ENCODE measurements around the gene TUBG2.

Gene TUBG2

GRCh38 chr17:42677012-42677857 lies 18.2 kb downstream of the TUBG2 start:
- peak; percentile 93 for DNase-seq (ENCODE audit: low read depth)

GRCh38 chr17:42677921-42678781 lies 19.1 kb downstream of the TUBG2 start:
- DNase-seq (ENCODE audit: low read depth) = no peak

- DNase-seq (ENCODE audit: low read depth) = no peak
Observed at GRCh38 chr17:42678951-42679491, 19.9 kb downstream of the TUBG2 start.

DNA sequence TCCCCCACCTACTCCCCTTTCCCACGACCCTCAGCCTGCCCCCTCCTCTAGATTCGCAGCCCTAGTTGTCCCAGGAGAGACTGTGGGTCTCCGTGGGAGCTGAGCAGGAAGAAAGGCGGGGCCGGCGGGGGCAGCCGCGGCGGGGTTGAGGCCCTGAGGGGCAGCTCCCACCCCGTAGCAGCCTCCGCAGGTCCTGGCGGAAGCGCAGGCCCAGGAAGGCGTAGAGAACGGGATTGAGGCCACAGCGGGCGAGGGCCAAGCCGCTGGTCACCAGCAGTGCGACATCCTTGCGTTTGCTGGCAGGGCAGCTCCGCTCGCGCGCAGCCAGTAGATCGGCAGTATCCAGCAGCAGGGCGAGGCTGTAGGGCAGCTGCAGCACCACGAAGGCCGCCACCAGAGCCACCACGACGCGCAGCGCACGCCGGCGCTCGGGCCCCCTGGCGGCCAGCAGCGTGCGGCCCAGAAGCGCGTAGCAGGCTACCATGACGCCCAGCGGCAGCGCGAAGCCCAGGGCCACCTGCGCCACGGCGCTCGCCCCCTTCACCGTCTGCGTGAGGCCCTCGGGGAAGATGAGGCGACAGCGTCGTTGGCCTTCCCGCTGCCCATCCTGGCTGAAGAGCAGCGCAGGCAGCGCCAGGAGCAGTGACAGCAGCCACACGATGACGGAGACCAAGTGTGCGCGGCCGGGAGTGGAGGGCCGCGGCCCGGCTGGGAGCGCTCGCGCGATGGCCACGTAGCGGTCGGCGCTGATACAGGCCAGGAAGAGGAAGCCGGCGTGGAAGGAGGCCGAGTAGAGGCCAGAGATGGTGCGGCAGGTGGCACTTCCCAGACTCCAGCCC lies 20.6 kb downstream of the TUBG2 start:
- no peak for DNase-seq (ENCODE audit: low read depth)

DNA sequence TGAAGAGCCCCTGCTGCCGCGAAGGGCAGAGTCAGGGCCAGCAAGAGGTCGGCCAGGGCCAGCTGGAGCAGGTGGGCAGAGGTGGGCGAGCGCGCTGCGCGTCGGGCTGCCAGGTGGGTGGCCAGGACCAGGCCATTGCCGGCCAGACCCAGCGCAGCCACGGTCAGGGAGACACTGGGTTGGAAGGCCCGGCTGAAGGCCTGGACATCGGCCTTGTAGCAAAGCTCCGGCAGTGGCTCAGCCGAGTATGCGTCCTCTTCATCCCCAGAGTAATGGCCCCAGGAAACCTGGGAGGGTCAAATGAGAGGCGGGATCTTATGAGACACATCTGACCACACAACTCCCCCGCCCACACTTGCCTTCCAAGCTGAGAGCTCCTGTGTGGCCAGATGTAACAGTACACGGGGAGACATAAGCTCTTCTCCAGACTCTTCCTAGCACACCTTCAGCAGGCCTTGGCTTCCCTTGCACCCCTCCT lies 21.3 kb downstream of the TUBG2 start:
- DNase-seq (ENCODE audit: low read depth) = no peak

DNA sequence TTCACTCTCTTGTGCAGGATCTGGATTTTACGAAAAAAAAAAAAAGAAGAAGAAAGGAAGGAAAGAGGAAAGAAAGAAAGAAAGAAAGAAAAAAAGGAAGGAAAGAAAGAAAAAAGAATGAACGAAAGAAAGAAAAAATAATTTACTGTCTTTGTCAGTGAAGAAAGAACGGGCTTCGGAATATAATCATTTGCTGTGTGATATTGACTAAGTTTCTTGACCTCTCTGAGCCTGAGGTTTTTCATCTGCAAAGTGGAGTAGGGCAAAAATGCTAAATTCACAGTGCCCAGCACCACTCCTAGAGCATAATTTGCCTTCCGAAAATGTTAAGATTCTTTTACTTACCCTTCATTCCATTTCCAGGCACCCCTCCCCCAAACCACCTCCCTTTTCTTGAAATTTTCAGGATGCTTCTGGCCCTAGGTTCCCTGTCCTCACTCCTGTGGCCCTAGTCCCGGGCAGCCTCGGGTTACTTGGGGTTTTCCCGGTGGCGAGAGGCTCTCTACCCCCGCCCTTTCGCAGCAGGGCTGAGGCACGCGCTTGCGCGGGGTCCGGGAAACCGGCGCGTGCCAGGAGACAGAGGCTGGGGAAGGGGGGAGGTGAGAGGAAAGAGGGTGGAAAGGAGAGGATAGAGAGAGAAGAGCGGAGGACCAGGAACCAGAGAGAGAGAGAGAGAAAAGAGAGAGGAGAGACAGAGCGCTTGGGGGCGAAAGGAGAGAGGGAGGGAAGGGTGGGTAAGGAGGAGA lies 23.1 kb downstream of the TUBG2 start, which contains the start of gene CNTNAP1:
CNTNAP1 (plus strand) TSS at position 556 of the 746 bp plus-strand sequence. CDS start 299 bp downstream, outside the sequence.
- DNase-seq (ENCODE audit: low read depth) = no peak

DNA sequence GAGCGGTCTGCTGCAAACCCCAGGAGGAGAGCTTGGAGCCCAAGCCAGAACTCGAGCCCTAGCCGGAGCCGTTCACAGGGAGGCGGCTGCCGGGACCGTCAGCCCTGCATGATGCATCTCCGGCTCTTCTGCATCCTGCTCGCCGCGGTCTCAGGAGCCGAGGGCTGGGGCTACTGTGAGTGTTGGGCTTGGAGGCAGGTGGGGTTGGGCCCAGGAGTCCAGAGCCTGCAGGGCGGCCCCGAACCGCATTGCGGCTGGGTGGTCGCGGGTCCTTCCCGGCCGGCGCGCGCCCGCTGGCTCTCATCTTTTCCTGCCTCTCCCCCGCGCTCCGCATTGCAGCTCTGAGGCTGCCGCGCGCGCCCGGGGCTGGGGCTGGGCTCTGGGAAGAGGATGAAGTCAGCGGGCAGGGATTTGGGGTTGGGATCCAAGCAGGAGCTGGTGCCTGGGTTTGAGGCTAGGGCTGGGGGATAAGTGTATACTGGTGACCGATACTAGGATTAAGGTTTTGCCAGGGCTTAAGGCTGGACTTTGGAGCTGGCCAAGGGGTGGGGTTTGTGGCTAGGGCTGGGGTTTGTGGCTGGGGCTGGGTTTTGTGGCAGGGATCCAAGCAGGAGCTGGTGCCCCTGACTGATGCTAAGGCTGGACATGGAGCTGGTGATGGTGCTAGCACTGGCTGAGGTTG lies 23.8 kb downstream of the TUBG2 start:
- no peak for DNase-seq (ENCODE audit: low read depth)

GRCh38 chr17:42683407-42684034 lies 24.4 kb downstream of the TUBG2 start:
- no peak for DNase-seq (ENCODE audit: low read depth)

DNA sequence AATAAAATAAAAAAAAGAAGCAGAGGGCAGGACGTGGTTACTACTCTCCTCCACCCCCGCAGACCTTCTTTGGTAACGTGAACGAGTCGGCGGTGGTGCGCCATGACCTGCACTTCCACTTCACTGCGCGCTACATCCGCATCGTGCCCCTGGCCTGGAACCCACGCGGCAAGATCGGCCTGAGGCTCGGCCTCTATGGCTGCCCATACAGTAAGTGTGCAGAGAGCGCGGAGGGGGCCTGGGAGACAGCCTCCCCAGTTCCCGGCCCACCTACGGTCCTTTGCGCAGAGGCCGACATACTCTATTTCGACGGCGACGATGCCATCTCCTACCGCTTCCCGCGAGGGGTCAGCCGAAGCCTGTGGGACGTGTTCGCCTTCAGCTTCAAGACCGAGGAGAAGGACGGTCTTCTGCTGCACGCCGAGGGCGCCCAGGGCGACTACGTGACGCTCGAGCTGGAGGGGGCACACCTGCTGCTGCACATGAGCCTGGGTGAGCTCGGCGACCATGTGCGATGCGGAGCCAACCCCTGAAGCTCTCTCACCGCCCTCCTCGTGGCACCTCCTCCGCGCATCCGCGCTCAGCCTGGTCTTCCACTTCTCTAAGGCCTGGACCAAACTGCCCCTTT lies 26.0 kb downstream of the TUBG2 start:
- no peak for DNase-seq (ENCODE audit: low read depth)

DNA sequence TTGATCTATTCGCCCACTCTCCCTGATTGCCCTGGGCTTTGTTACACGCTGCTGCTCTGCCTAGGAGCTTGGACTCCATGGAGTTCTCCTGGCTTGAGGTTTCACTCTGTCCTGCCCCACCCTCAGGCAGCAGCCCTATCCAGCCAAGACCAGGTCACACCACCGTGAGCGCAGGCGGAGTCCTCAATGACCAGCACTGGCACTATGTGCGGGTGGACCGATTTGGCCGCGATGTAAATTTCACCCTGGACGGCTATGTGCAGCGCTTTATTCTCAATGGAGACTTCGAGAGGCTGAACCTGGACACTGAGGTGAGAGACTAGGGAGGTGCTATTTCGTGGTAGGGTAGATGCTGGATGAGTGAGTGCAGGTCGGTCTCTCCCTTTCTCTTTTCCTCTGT lies 26.7 kb downstream of the TUBG2 start:
- DNase-seq (ENCODE audit: low read depth) = no peak

GRCh38 chr17:42686520-42687128 lies 27.5 kb downstream of the TUBG2 start:
- DNase-seq (ENCODE audit: low read depth) = no peak

DNA sequence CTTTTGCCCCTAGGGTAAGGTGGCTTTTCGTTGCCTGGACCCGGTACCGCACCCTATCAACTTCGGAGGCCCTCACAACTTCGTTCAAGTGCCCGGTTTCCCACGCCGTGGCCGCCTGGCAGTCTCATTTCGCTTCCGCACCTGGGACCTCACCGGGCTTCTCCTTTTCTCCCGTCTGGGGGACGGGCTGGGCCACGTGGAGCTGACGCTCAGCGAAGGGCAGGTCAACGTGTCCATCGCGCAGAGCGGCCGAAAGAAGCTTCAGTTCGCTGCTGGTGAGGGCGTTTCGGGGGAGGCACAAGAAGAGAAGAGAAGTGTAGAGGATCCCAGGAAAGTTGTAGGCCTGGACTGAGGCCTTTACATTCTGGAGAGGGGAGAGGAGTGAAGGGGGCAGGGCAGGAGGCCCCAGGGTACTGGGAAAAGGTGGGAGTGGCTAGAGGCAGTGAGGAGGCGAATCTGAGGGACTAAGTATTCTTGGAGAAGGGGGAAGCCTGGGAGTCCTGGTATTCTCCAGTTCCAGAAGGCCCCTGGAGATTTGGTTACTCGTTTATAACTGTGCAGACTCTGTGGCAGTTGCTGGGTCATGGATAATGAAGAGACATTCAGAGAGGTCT lies 28.7 kb downstream of the TUBG2 start:
- DNase-seq (ENCODE audit: low read depth) = no peak

GRCh38 chr17:42690596-42690995 lies 31.5 kb downstream of the TUBG2 start:
- DNase-seq (ENCODE audit: low read depth) = no peak

GRCh38 chr17:42691021-42691545 lies 32.0 kb downstream of the TUBG2 start:
- DNase-seq (ENCODE audit: low read depth) = no peak

GRCh38 chr17:42692489-42692888 lies 33.4 kb downstream of the TUBG2 start:
- no peak for DNase-seq (ENCODE audit: low read depth)

DNA sequence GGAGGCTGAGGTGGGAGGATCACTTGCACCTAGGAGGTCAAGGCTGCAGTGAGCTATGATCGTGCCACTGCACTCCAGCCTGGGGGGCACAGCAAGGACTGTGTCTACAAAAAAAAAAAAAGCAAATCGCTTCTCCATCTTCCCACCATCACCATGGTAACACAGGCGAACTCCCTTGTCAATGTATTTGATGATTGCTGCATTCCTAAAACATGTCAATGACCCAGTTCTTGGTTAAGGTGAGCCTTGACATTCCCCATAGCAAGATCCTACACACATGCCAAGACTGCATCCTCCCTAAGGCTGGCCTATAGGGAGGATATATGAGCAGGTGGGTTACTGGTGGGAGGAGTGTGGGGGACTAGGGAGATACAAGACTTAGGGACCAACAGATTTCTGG lies 35.4 kb downstream of the TUBG2 start:
- DNase-seq (ENCODE audit: low read depth) = no peak

GRCh38 chr17:42695500-42695899 lies 36.4 kb downstream of the TUBG2 start:
- no peak for DNase-seq (ENCODE audit: low read depth)

DNA sequence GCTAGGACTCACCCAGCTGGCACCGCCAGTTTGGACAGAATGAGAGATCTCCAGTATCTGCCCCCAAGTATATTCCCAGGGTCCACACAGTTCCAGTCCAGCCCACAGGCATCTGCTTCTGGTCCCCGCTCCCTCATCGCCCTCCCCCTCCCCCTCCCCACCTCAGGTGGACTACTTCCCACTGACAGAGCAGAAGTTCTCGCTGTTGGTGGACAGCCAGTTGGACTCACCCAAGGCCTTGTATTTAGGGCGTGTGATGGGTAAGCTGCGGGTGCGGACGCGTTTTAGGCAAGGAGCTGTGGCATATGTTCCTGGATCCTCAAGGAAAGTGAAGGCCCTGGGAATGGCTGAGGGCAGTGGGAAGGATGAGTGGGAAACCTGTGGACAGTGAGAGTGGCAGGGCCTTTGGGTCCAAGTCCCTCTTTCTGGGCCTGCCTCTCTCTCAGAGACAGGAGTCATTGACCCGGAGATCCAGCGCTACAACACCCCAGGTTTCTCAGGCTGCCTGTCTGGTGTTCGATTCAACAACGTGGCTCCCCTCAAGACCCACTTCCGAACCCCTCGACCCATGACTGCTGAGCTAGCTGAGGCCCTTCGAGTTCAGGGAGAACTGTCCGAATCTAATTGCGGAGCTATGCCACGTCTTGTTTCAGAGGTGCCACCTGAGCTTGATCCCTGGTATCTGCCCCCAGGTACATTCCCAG lies 38.2 kb downstream of the TUBG2 start:
- no peak for DNase-seq (ENCODE audit: low read depth)

All from stimulated activated CD8-positive, alpha-beta memory T cell treated with anti-CD3 and anti-CD28 coated beads, Interleukin-15, amount 100 ng/mL, for 24 hours (primary cell).